ENCODE measurements around the gene MAPKAPK2. TPM values are rescaled to one million over a fixed set of nuclear protein-coding genes. Genes with fewer than 3 reads are reported as not detected.

Gene MAPKAPK2
- total RNA-seq, 1 donor from 2014 or later, result 62.4 TPM

- TF ChIP-seq, protein P1, sequence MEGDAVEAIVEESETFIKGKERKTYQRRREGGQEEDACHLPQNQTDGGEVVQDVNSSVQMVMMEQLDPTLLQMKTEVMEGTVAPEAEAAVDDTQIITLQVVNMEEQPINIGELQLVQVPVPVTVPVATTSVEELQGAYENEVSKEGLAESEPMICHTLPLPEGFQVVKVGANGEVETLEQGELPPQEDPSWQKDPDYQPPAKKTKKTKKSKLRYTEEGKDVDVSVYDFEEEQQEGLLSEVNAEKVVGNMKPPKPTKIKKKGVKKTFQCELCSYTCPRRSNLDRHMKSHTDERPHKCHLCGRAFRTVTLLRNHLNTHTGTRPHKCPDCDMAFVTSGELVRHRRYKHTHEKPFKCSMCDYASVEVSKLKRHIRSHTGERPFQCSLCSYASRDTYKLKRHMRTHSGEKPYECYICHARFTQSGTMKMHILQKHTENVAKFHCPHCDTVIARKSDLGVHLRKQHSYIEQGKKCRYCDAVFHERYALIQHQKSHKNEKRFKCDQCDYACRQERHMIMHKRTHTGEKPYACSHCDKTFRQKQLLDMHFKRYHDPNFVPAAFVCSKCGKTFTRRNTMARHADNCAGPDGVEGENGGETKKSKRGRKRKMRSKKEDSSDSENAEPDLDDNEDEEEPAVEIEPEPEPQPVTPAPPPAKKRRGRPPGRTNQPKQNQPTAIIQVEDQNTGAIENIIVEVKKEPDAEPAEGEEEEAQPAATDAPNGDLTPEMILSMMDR (IDR thresholded peaks at IDR 0.05), result no peak
- Mint-ChIP-seq H3K27ac (ENCODE audit: unreplicated experiment) (peak overlapping the region; percentile 2), H3K4me3 (ENCODE audit: unreplicated experiment) (no peak overlapping the region)
Measured at GRCh38 chr1:206714331-206715058, 29.8 kb downstream of the MAPKAPK2 start.

DNA sequence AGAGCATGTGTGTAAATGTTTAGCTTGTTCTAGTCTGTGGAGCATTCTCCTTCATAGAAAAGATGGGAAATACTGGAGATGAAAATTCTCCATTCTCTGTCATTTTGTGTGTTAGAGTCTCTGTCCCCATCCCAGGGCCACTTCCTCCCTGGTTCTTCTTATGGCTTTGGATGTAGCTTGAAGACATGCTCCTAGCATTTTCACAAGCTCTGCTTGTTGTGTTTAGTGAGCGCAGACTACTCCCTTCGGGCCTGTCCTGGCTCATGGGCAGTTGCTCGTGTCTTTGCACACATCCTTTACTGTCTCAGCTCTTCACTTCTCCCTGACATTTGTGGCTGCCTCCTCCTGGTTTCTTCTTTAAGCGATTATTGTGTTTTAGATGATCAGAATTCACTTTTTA, 30.4 kb downstream of the MAPKAPK2 start:
- Mint-ChIP-seq H3K36me3 (ENCODE audit: unreplicated experiment) (no peaks in the 10 kb centered on the region), H3K4me1 (ENCODE audit: unreplicated experiment) (peaks cover 41% of the 10 kb centered on the region), H3K4me3 (ENCODE audit: unreplicated experiment) (no peak overlapping the region), H3K27ac (ENCODE audit: unreplicated experiment) (peak overlapping the region; percentile 2), H3K27me3 (ENCODE audit: unreplicated experiment) (no peaks in the 10 kb centered on the region), H3K9me3 (ENCODE audit: unreplicated experiment) (no peaks in the 10 kb centered on the region)
- TF ChIP-seq, protein P1 (IDR thresholded peaks at IDR 0.05), result no peak
- no peak for DNase-seq (ENCODE audit: extremely low spot score, unreplicated experiment)

More at GRCh38 chr1:206714331-206715058, 29.8 kb downstream of the MAPKAPK2 start:
- no peak for DNase-seq (ENCODE audit: extremely low spot score, unreplicated experiment)
- no peaks in the 10 kb centered on the region for H3K27me3 Mint-ChIP-seq (ENCODE audit: unreplicated experiment)
- peaks cover 48% of the 10 kb centered on the region for H3K4me1 Mint-ChIP-seq (ENCODE audit: unreplicated experiment)
- H3K9me3 Mint-ChIP-seq (ENCODE audit: unreplicated experiment), result no peaks in the 10 kb centered on the region
- no peaks in the 10 kb centered on the region for H3K36me3 Mint-ChIP-seq (ENCODE audit: unreplicated experiment)

GRCh38 chr1:206715552-206716158, 30.9 kb downstream of the MAPKAPK2 start:
- H3K36me3 Mint-ChIP-seq (ENCODE audit: unreplicated experiment), result no peaks in the 10 kb centered on the region
- TF ChIP-seq, protein P1 (IDR thresholded peaks at IDR 0.05), result no peak
- H3K27ac Mint-ChIP-seq (ENCODE audit: unreplicated experiment), result peak overlapping the region; percentile 15

GRCh38 chr1:206716159-206716869, 31.6 kb downstream of the MAPKAPK2 start:
- DNase-seq (ENCODE audit: extremely low spot score, unreplicated experiment), result no peak
- H3K27ac Mint-ChIP-seq (ENCODE audit: unreplicated experiment), result peak overlapping the region; percentile 15
- H3K4me1 Mint-ChIP-seq (ENCODE audit: unreplicated experiment), result peaks cover 37% of the 10 kb centered on the region
- H3K36me3 Mint-ChIP-seq (ENCODE audit: unreplicated experiment), result no peaks in the 10 kb centered on the region
- H3K9me3 Mint-ChIP-seq (ENCODE audit: unreplicated experiment), result no peaks in the 10 kb centered on the region
- H3K27me3 Mint-ChIP-seq (ENCODE audit: unreplicated experiment), result no peaks in the 10 kb centered on the region
- no peak overlapping the region for H3K4me3 Mint-ChIP-seq (ENCODE audit: unreplicated experiment)
- TF ChIP-seq, protein P1 (IDR thresholded peaks at IDR 0.05), result no peak

More at GRCh38 chr1:206715552-206716158, 30.9 kb downstream of the MAPKAPK2 start:
- H3K4me1 Mint-ChIP-seq (ENCODE audit: unreplicated experiment), result peaks cover 37% of the 10 kb centered on the region
- H3K27me3 Mint-ChIP-seq (ENCODE audit: unreplicated experiment), result no peaks in the 10 kb centered on the region
- no peak overlapping the region for H3K4me3 Mint-ChIP-seq (ENCODE audit: unreplicated experiment)
- no peaks in the 10 kb centered on the region for H3K9me3 Mint-ChIP-seq (ENCODE audit: unreplicated experiment)
- DNase-seq (ENCODE audit: extremely low spot score, unreplicated experiment), result no peak
